Mesendoderm (in vitro differentiated cells): ENCODE results near the gene TM9SF4.

Experiments
- DNase-seq: peaks from one replicate; pipeline ENCODE4 v3.0.0; 2013
- H2AK5ac ChIP-seq: 2 replicates; pipeline ENCODE4 v1.6.1; 2013; ENCODE audit warnings: low read length, inconsistent platforms
- H2BK120ac ChIP-seq: 2 replicates; pipeline ENCODE4 v1.6.1; 2013; ENCODE audit warnings: low read depth, mild to moderate bottlenecking, low read length, moderate library complexity, mixed read lengths
- H2BK15ac ChIP-seq: replicated peaks from 2 replicates; pipeline ENCODE4 v1.6.1; 2013; ENCODE audit warnings: low read depth, mild to moderate bottlenecking, moderate library complexity
- H2BK5ac ChIP-seq: 2 replicates; pipeline ENCODE4 v1.6.1; 2013; ENCODE audit warnings: low read length, inconsistent platforms
- H3K18ac ChIP-seq: 2 replicates; pipeline ENCODE4 v1.6.1; 2013; ENCODE audit warnings: mild to moderate bottlenecking, low read length, mixed read lengths
- H3K23ac ChIP-seq: one replicate; pipeline ENCODE4 v1.6.1; 2013; ENCODE audit warnings: low read length
- H3K27ac ChIP-seq: 2 replicates; pipeline ENCODE4 v1.5.1; 2013; ENCODE audit warnings: low read depth, mild to moderate bottlenecking, inconsistent platforms, low read length, moderate library complexity
- H3K27me3 ChIP-seq: 2 replicates; pipeline ENCODE4 v1.6.1; 2013; ENCODE audit warnings: low read length, control low read depth, mild to moderate bottlenecking, inconsistent platforms; ENCODE audit not compliant: insufficient read depth, poor library complexity
- H3K36me3 ChIP-seq: 2 replicates; pipeline ENCODE4 v1.6.1; 2013; ENCODE audit warnings: low read length, inconsistent platforms; ENCODE audit not compliant: control insufficient read depth, insufficient read depth
- H3K4ac ChIP-seq: one replicate; pipeline ENCODE4 v1.6.1; 2013; ENCODE audit warnings: low read depth, mild to moderate bottlenecking, low read length, moderate library complexity
- H3K4me1 ChIP-seq: 2 replicates; pipeline ENCODE4 v1.6.1; 2013; ENCODE audit warnings: low read depth, low read length, inconsistent platforms; ENCODE audit not compliant: control insufficient read depth
- H3K4me2 ChIP-seq: 2 replicates; pipeline ENCODE4 v1.6.1; 2013; ENCODE audit warnings: low read length
- H3K4me3 ChIP-seq: 2 replicates; pipeline ENCODE4 v1.5.1; 2013; ENCODE audit warnings: mild to moderate bottlenecking, low read length
- H3K56ac ChIP-seq: one replicate; pipeline ENCODE4 v1.6.1; 2013; ENCODE audit warnings: low read length
- H3K79me1 ChIP-seq: 2 replicates; pipeline ENCODE4 v1.6.1; 2013; ENCODE audit warnings: low read length, inconsistent platforms
- H3K79me2 ChIP-seq: 2 replicates; pipeline ENCODE4 v1.6.1; 2013; ENCODE audit warnings: mild to moderate bottlenecking, low read length; ENCODE audit not compliant: control insufficient read depth, insufficient read depth
- H3K9ac ChIP-seq: 2 replicates; pipeline ENCODE4 v1.6.1; 2013; ENCODE audit warnings: low read length, inconsistent platforms
- H4K5ac ChIP-seq: one replicate; pipeline ENCODE4 v1.6.1; 2013; ENCODE audit warnings: low read length
- H4K8ac ChIP-seq: one replicate; pipeline ENCODE4 v1.6.1; 2013; ENCODE audit warnings: low read depth, mild to moderate bottlenecking, control low read depth, low read length, moderate library complexity
- WGBS: extraction: QIAGEN DNeasy Blood & Tissue Kit; methylation state at CpG from one replicate; pipeline ENCODE4 v1.1.7; 2013; ENCODE audit warnings: low lambda C conversion rate, missing lambda C conversion rate; ENCODE audit not compliant: insufficient coverage; ENCODE audit errors: extremely low coverage; 5-methylcytosine and 5-hydroxymethylcytosine counted together

TM9SF4 gene

DNA sequence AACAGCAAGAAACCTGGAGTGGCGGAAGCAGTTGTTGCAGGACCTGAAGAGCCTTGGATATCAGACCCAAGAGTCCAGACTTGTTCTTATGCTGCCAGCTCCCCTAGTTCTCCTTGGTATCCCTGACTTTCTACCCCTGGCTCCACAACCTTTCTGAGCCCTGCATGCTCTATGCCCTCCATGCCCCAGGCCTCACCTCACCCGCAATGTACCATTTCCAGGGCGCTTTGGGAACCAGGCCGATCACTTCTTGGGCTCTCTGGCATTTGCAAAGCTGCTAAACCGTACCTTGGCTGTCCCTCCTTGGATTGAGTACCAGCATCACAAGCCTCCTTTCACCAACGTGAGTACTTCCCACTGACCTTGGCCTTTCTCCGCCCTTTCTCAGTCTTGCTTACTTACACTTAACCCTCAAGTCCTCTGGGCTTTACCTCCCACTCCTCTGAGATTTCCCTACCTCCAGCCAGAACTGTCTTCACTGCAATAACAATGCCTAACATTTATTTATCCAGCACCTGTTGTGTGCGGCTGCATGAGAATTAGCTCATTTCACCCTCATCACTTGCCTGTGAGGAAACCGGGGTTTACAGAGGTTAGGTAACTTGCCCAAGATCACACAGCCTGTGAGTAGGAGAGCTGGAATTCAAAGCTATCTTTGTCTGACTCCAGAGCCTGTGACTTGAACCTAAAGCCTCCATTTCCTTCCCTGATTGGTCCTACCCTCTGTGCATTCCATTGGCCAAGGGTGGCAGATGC lies 100.5 kb downstream of the TM9SF4 start:
- Histone ChIP-seq H3K27ac (no peak overlapping the region), H3K4me3 (no peak overlapping the region), H2BK120ac (no peak overlapping the region), H3K4me1 (peaks cover 3% of the 10 kb centered on the region), H2AK5ac (no peak overlapping the region), H4K8ac (no peak overlapping the region), H3K79me1 (peaks cover 18% of the 10 kb centered on the region), H3K4me2 (no peak overlapping the region), H2BK5ac (no peak overlapping the region), H3K79me2 (peaks cover 31% of the 10 kb centered on the region), H3K56ac (no peak overlapping the region), H4K5ac (no peak overlapping the region), H3K27me3 (no peaks in the 10 kb centered on the region), H3K4ac (no peak overlapping the region), H2BK15ac (no peak overlapping the region), H3K36me3 (peaks cover 2% of the 10 kb centered on the region), H3K9ac (no peak overlapping the region), H3K23ac (no peak overlapping the region), H3K18ac (no peak overlapping the region)
- DNase-seq: no peak
- no CpG with 5 or more reads among the region's 9 CpGs for WGBS

- H3K23ac ChIP-seq: no peak overlapping the region
- no CpG with 5 or more reads among the region's 1 CpG for WGBS
- peaks cover 3% of the 10 kb centered on the region for H3K79me1 ChIP-seq
- H3K27me3 ChIP-seq: no peaks in the 10 kb centered on the region
- no peak overlapping the region for H4K8ac ChIP-seq
- H3K27ac ChIP-seq: no peak overlapping the region
- H3K56ac ChIP-seq: no peak overlapping the region
- H2BK5ac ChIP-seq: no peak overlapping the region
- H3K36me3 ChIP-seq: peaks cover 5% of the 10 kb centered on the region
- H2BK15ac ChIP-seq: no peak overlapping the region
- H3K9ac ChIP-seq: no peak overlapping the region
- H3K4ac ChIP-seq: no peak overlapping the region
- no peak overlapping the region for H3K18ac ChIP-seq
- H3K79me2 ChIP-seq: no peaks in the 10 kb centered on the region
- no peak overlapping the region for H2BK120ac ChIP-seq
- no peak overlapping the region for H4K5ac ChIP-seq
- no peaks in the 10 kb centered on the region for H3K4me1 ChIP-seq
- H3K4me3 ChIP-seq: no peak overlapping the region
- no peak overlapping the region for H3K4me2 ChIP-seq
- no peak for DNase-seq
- H2AK5ac ChIP-seq: no peak overlapping the region
These were observed 104.4 kb downstream of the TM9SF4 start for GRCh38 chr20:32213870-32214269.

DNA sequence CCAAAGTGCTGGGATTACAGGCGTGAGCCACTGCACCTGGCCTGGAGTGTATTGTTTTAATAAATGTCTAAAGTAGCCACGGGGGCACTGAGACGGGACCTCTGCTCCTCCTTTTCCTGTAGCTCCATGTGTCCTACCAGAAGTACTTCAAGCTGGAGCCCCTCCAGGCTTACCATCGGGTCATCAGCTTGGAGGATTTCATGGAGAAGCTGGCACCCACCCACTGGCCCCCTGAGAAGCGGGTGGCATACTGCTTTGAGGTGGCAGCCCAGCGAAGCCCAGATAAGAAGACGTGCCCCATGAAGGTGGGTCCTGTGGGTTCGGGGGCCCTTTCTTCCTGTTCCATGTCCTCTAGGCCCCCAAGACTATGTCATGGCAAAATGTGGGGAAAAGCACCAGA lies 105.6 kb downstream of the TM9SF4 start:
- Histone ChIP-seq H2BK120ac (no peak overlapping the region), H3K79me1 (no peaks in the 10 kb centered on the region), H3K79me2 (no peaks in the 10 kb centered on the region), H2BK5ac (no peak overlapping the region), H3K23ac (no peak overlapping the region), H3K27me3 (no peaks in the 10 kb centered on the region), H3K56ac (no peak overlapping the region), H3K4me3 (no peak overlapping the region), H2BK15ac (no peak overlapping the region), H3K27ac (no peak overlapping the region), H3K18ac (no peak overlapping the region), H3K4me2 (no peak overlapping the region), H4K5ac (no peak overlapping the region), H3K4me1 (no peaks in the 10 kb centered on the region), H3K36me3 (peaks cover 4% of the 10 kb centered on the region), H4K8ac (no peak overlapping the region), H3K9ac (no peak overlapping the region), H3K4ac (no peak overlapping the region), H2AK5ac (no peak overlapping the region)
- no CpG with 5 or more reads among the region's 8 CpGs for WGBS
- no peak for DNase-seq

GRCh38 chr20:32215729-32216128 lies 106.2 kb downstream of the TM9SF4 start:
- no peak overlapping the region for H3K27ac ChIP-seq
- H3K4ac ChIP-seq: no peak overlapping the region
- H3K36me3 ChIP-seq: peaks cover 3% of the 10 kb centered on the region
- H2BK5ac ChIP-seq: no peak overlapping the region
- H2BK15ac ChIP-seq: no peak overlapping the region
- H3K79me2 ChIP-seq: no peaks in the 10 kb centered on the region
- H3K4me3 ChIP-seq: no peak overlapping the region
- H2BK120ac ChIP-seq: no peak overlapping the region
- H3K4me1 ChIP-seq: no peaks in the 10 kb centered on the region
- no peaks in the 10 kb centered on the region for H3K27me3 ChIP-seq
- no peak overlapping the region for H3K18ac ChIP-seq
- H4K5ac ChIP-seq: no peak overlapping the region
- no peak overlapping the region for H3K4me2 ChIP-seq
- H3K79me1 ChIP-seq: no peaks in the 10 kb centered on the region
- no peak overlapping the region for H3K23ac ChIP-seq
- no peak for DNase-seq
- H4K8ac ChIP-seq: no peak overlapping the region
- no peak overlapping the region for H2AK5ac ChIP-seq
- no peak overlapping the region for H3K9ac ChIP-seq
- H3K56ac ChIP-seq: no peak overlapping the region
- no CpG with 5 or more reads among the region's 3 CpGs for WGBS

DNA sequence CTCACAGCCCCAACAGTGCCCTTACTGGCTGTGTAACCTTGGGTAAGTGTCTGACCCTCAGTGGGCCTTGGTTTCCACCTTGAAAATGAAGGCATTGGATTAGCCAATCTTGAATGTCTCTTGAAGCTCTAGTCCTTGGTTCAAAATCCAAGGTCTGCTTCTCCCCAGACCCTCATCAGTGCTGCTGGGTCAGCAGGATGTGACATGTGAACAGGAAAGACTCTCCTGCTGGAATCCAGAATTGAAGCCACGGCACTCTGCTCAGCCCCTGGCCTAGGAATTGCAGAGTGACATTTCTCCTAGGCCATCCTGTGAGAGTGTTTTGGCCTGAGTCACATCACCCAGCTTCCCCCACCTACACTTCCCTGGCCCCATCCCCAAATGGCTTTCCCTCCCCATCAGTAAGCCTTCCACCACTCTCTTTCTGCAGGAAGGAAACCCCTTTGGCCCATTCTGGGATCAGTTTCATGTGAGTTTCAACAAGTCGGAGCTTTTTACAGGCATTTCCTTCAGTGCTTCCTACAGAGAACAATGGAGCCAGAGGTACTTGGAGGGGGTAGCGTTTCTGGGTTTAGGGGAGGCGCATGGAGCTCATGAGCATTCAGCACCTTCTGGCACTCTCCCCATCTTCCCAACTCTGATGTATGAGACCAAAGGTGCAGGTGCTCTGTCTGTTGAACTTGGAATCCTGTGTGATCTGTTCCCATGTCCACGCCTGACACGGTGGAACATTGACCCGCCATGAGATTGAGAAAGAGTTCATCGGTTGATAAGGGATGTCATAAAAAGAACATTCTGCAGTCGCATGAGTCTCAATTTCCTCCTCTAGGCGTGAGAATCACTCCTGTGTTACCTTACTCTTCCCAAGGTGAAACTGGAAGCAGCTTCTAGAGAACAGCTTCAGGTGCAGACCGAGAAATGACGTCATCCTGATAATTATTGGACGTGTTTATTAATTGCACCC lies 106.9 kb downstream of the TM9SF4 start:
- DNase-seq: no peak
- Histone ChIP-seq H3K9ac (no peak overlapping the region), H2BK15ac (no peak overlapping the region), H3K27me3 (no peaks in the 10 kb centered on the region), H4K8ac (no peak overlapping the region), H3K79me1 (no peaks in the 10 kb centered on the region), H3K4ac (no peak overlapping the region), H3K4me1 (no peaks in the 10 kb centered on the region), H3K27ac (no peak overlapping the region), H3K79me2 (no peaks in the 10 kb centered on the region), H3K36me3 (peaks cover 3% of the 10 kb centered on the region), H2BK5ac (no peak overlapping the region), H3K56ac (no peak overlapping the region), H3K4me3 (no peak overlapping the region), H3K4me2 (no peak overlapping the region), H2BK120ac (no peak overlapping the region), H3K23ac (no peak overlapping the region), H3K18ac (no peak overlapping the region), H2AK5ac (no peak overlapping the region), H4K5ac (no peak overlapping the region)
- WGBS: no CpG with 5 or more reads among the region's 13 CpGs
